ENCODE data around the gene CNPY4.

The CNPY4 gene

DNA sequence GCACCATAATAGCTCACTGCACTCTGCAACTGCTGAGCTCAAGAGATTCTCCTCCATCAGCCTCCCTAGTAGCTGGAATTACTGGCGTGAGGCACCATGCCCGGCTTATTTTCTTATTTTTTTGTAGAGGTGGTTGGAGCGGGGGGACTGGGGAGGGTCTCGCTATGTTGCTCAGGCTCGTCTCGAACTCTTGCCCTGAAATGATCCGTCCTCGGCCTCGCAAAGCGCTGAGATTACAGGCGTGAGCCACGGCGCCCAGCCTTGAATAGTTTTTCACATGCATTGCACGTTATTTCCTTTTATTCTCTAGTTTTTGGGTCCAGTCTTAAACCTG is 28.8 kb downstream of the CNPY4 start:
- peak overlapping the region; percentile 41 for H3K4me3 ChIP-seq (ENCODE audit: low read depth, low read length)
- DNase-seq (ENCODE audit: low read depth), result no peak
- TF ChIP-seq, protein P1, sequence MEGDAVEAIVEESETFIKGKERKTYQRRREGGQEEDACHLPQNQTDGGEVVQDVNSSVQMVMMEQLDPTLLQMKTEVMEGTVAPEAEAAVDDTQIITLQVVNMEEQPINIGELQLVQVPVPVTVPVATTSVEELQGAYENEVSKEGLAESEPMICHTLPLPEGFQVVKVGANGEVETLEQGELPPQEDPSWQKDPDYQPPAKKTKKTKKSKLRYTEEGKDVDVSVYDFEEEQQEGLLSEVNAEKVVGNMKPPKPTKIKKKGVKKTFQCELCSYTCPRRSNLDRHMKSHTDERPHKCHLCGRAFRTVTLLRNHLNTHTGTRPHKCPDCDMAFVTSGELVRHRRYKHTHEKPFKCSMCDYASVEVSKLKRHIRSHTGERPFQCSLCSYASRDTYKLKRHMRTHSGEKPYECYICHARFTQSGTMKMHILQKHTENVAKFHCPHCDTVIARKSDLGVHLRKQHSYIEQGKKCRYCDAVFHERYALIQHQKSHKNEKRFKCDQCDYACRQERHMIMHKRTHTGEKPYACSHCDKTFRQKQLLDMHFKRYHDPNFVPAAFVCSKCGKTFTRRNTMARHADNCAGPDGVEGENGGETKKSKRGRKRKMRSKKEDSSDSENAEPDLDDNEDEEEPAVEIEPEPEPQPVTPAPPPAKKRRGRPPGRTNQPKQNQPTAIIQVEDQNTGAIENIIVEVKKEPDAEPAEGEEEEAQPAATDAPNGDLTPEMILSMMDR (conservative IDR thresholded peaks at IDR 0.05; ENCODE audit: low read depth, low read length), result no peak

DNA sequence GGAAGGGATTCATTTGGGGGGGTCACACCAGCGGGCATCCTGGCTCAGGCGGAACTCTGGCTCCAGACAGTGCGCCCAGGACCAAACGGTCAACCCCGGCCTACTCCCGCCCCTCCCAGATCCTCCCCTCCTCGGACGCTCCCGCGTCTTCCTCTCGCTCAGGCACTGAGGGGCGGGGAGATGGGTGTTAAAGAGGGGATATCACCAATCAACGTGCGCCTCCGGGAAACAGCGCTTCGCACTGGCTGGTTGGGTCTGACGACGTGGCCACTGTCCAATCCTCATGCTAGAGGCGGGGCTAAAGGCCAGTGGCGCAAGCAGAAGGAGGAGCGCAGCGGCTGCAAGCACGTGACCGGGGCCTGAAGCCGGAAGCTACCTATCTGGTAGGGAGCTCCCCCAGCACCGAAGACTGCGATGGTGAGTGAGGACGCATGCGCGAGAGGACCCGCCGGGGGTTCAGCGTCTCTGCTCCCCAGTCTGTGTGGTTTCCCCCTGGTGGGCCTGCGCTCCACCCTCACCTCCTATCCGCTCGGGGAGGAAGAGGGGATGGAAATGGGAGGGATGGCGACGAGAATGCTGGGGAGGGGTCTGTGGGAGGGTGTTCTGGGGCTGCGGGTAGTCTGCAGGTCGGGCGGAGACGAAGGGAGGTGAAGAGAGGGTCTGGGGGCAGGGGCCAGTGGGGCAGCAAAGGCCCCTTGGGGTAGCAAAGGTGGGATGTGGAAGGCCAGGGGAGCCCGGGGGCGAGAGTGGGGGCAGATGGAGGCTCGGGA is 29.3 kb downstream of the CNPY4 start, which contains the start of gene LAMTOR4:
TSS of gene LAMTOR4 (plus strand) at position 360 of the 770 bp plus-strand sequence. CDS start at position 415, 55 bp downstream.
- peak within 1 kb of the TSS; percentile 99 for H3K4me3 ChIP-seq (ENCODE audit: low read depth, low read length)
- TF ChIP-seq, protein P1 (conservative IDR thresholded peaks at IDR 0.05; ENCODE audit: low read depth, low read length), result no peak

GRCh38 chr7:100152404-100152803 is 33.0 kb downstream of the CNPY4 start:
- TF ChIP-seq, protein P1 (conservative IDR thresholded peaks at IDR 0.05; ENCODE audit: low read depth, low read length), result no peak
- no peak for DNase-seq (ENCODE audit: low read depth)
- no peak overlapping the region for H3K4me3 ChIP-seq (ENCODE audit: low read depth, low read length)

More for the DNA sequence above, 29.3 kb downstream of the CNPY4 start, which contains the start of gene LAMTOR4:
- peak; percentile 99 for DNase-seq (ENCODE audit: low read depth)

DNA sequence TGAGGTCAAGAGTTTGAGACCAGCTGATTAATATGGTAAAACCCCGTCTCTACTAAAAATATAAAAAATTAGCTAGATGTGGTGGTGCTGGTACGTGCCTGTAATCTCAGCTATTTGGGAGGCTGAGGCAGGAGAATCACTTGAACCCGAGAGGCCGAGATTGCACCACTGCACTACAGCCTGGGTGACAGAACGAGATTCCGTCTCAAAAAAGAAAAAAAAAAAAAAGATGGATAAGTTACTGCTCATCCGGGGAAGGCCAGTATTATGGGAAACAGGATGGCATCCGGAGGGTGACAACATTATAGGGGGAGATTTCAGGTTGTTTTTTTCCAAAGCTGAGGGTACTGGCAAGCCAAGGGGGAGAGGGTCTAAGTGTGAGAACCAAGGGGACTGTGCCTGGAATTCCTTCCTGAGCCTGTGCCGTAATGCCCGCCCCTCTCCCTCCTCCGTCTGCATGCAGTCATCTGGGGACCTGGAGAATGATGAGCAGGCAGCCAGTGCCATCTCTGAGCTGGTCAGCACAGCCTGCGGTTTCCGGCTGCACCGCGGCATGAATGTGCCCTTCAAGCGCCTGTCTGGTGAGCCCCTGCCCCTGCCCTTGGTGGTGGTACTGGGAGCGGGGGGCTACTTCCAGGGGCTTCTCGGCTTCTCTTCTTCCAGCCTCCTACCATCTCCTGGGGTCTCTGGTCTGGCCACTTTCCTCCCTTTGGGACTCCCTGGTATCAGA is 33.7 kb downstream of the CNPY4 start:
- no peak for DNase-seq (ENCODE audit: low read depth)
- TF ChIP-seq, protein P1 (conservative IDR thresholded peaks at IDR 0.05; ENCODE audit: low read depth, low read length), result no peak
- no peak overlapping the region for H3K4me3 ChIP-seq (ENCODE audit: low read depth, low read length)

DNA sequence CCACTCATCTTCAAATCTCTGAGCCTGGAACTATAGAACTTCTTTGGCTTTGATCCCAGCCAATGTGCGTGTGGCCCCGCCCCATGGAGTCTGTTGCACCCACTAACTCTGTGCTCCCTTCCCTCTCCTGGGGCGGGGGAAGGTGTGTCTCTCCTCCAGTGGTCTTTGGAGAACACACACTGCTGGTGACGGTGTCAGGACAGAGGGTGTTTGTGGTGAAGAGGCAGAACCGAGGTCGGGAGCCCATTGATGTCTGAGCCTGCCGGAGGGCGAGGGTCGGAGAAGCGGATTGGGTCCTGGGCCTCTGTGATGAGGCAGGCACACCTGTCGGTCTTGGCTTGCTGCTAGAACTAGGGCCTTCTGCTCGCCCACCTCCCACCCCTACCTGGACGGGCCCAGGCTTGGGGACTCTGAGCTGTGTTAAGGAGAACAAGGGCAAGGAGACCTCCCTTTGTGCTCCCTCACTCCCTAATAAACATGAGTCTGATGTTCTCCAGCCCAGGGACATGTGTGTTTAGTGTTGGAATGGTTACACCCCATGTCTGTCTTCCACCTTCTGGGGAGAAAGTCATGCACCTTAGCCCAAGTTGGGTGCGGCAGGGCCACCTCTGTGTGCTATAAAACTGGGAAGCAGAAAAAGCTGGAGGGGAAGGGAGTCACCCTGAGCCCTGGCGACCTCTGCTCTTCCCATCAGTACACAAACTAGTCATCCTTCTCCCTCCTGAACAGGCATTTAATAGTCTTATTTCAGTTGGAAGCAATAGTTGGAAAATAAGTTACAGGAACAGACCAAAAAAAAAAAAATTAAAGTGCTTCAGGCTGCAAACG is 34.5 kb downstream of the CNPY4 start:
- no peak overlapping the region for H3K4me3 ChIP-seq (ENCODE audit: low read depth, low read length)

More for the DNA sequence above, 34.5 kb downstream of the CNPY4 start:
- no peak for DNase-seq (ENCODE audit: low read depth)
- TF ChIP-seq, protein P1 (conservative IDR thresholded peaks at IDR 0.05; ENCODE audit: low read depth, low read length), result no peak

Data from choroid plexus epithelial cell (primary cell).